ENCODE measurements around the gene ZNF71. TPM values are rescaled to one million over a fixed set of nuclear protein-coding genes. Genes with fewer than 3 reads are reported as not detected.

Gene ZNF71
- total RNA-seq, 6 donors from 2014 or later: 4.0 to 11.5 (median 7.4) TPM

DNA sequence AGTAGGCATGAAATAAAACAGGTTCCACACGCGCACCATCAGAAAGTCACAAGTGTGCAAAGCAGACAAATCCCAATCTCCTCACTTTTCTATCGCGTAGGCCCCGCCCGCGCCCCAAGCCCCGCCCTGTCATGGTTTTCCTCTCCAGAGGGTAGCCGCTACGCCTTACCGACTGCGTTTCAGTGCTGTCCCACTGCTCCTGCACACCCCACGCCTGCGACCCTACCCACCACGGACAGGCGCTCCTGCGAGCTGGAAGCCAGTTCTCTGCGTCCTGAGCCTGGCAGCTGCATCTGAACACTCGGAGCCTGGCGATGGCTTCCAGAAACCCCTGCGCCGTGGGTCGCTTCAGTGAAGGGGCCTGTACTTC lies 28.2 kb upstream of the ZNF71 start:
- WGBS, 2 donors: 0 to 3% methylated on average over 18 to 23 of the region's 23 CpGs
- Histone ChIP-seq H3K27me3 (no peaks in the 10 kb centered on the region), H3K36me3 (peaks cover 9 to 31% (median 23%) of the 10 kb centered on the region in 4 donors), H3K4me1 (peaks cover 5 to 14% (median 7%) of the 10 kb centered on the region in 4 donors), H3K9me3 (peaks cover 53 to 88% (median 82%) of the 10 kb centered on the region in 4 donors), H3K4me3 (peak overlapping the region; percentile 72 to 97 (median 78)), H3K27ac (peak overlapping the region; percentile 67 to 93 (median 83))
- ATAC-seq (ENCODE audit: low FRiP score in 2 of 2) (peak; percentile 64 to 73), DNase-seq (peak; percentile 45 to 92)
- TF ChIP-seq POLR2AphosphoS5 (IDR thresholded peaks at IDR 0.05) (no peak), POLR2A (IDR thresholded peaks at IDR 0.05) (no peak), EP300 (IDR thresholded peaks at IDR 0.05) (no peak)
- TF ChIP-seq, protein P1, sequence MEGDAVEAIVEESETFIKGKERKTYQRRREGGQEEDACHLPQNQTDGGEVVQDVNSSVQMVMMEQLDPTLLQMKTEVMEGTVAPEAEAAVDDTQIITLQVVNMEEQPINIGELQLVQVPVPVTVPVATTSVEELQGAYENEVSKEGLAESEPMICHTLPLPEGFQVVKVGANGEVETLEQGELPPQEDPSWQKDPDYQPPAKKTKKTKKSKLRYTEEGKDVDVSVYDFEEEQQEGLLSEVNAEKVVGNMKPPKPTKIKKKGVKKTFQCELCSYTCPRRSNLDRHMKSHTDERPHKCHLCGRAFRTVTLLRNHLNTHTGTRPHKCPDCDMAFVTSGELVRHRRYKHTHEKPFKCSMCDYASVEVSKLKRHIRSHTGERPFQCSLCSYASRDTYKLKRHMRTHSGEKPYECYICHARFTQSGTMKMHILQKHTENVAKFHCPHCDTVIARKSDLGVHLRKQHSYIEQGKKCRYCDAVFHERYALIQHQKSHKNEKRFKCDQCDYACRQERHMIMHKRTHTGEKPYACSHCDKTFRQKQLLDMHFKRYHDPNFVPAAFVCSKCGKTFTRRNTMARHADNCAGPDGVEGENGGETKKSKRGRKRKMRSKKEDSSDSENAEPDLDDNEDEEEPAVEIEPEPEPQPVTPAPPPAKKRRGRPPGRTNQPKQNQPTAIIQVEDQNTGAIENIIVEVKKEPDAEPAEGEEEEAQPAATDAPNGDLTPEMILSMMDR (IDR thresholded peaks at IDR 0.05): no peak

DNA sequence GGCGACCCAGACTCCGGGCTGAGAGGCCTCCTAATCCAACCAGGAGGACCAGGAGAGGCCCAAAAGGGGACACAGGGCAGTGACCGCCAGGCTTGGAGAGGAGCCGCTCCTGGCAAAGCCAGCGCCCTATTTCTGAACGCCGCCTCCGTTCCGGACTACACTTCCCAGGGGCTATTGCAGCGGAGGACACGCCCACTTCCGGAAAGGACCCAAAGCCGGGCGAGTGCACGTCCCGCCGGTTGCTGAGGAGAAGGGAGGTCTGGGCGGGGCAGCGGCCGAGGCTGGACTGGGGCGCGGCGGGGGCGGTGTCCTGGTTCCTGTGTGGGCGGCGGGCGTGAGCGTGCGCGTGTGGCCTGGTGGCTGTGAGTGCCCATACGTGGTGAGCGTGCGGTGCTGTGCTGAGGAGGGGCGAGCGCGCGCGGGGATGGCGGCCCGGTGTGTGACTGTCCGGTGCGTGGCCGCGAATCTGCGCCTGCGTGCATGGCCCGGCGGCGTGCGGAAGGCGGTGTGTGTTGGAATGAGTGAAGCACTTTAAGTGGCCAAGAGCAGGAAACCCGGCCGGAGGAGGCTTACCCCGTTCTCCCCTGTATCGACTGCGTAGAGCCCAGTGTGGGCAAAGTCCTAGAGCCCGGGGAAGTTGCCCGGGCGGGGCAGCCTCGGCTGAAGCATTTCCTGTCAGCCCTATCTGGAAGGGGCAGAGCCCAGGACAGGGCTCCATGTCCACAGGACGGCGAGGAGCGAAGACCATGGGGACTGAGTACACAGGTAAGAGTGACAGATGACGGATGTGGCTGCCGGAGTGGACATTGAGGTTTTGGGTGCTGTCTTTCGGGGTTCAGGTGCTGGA lies 27.6 kb upstream of the ZNF71 start, which contains the start of gene ZNF470:
Gene ZNF470, plus strand, starts transcription at position 195 of the 847 bp plus-strand sequence. CDS start 2,844 bp downstream, outside the sequence.
- Histone ChIP-seq H3K9me3 (peaks cover 50 to 88% (median 81%) of the 10 kb centered on the region in 4 donors), H3K27ac (peak within 1 kb of the TSS; percentile 67 to 93 (median 83)), H3K36me3 (peaks cover 9 to 32% (median 23%) of the 10 kb centered on the region in 4 donors), H3K4me3 (peak within 1 kb of the TSS; percentile 72 to 97 (median 78)), H3K27me3 (no peaks in the 10 kb centered on the region), H3K4me1 (peaks cover 5 to 14% (median 7%) of the 10 kb centered on the region in 4 donors)
- 7 to 8% methylated on average over 24 to 42 of the region's 66 CpGs for WGBS, 2 donors
- peak; percentile 98 to 100 for ATAC-seq (ENCODE audit: low FRiP score in 2 of 2)
- TF ChIP-seq POLR2AphosphoS5 (IDR thresholded peaks at IDR 0.05) (peak; percentile 65 to 66), EP300 (IDR thresholded peaks at IDR 0.05) (no peak), POLR2A (IDR thresholded peaks at IDR 0.05) (peak in 2 of 4 donors; percentile 23 to 72)
- DNase-seq: peak; percentile 96 to 97

DNA sequence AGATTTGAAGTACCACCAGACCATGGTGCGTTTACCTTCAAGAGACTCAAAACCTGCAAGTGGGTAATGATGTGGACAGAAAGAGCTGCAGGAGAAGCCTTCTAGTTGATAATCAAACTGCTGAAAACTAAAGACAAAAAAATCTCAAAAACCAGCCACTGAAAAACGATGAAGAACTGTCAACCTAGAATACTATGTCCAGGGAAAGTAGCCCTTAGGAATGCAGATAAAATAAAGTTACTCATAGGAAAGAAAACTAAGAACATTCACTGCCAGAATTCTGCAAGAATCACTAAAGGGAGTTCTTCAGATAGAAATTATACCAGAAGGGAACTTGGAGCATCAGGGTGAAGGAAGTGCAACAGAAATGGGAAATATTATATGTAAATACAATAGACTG lies 22.5 kb upstream of the ZNF71 start:
- DNase-seq (no peak), ATAC-seq (ENCODE audit: low FRiP score in 2 of 2) (no peak)
- peaks cover 5 to 8% (median 6%) of the 10 kb centered on the region in 4 donors for H3K4me1 ChIP-seq
- no peak overlapping the region for H3K27ac ChIP-seq
- peaks cover 15 to 76% (median 49%) of the 10 kb centered on the region in 4 donors for H3K36me3 ChIP-seq
- 48 to 49% methylated on average over 2 of the region's 2 CpGs for WGBS, 2 donors
- TF ChIP-seq EP300 (IDR thresholded peaks at IDR 0.05): no peak
- no peak for TF ChIP-seq POLR2A (IDR thresholded peaks at IDR 0.05)
- TF ChIP-seq, protein P1 (IDR thresholded peaks at IDR 0.05): no peak
- no peak for TF ChIP-seq POLR2AphosphoS5 (IDR thresholded peaks at IDR 0.05)
- no peak overlapping the region for H3K4me3 ChIP-seq
- peaks cover 66 to 98% (median 93%) of the 10 kb centered on the region in 4 donors for H3K9me3 ChIP-seq
- H3K27me3 ChIP-seq: no peaks in the 10 kb centered on the region

DNA sequence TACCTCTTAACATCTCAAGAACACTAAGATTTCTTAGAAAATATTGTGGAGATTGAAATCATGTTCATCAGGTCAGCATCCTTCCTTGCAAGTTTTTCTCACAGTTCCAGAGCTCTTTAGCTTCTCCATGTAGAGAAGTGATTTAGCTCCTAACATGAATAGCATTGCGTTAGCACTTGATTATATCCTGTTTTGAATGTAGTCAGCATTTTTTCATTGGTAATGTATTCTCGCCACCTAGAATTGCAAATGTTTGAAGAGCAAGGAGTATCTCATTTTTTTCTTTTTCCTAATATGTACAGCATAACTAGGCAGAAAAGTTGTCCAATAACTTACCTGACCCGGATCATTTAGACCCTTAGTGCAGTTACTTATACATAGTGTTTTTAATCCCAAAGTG lies 21.2 kb upstream of the ZNF71 start:
- ATAC-seq (ENCODE audit: low FRiP score in 2 of 2) (no peak), DNase-seq (no peak)
- Histone ChIP-seq H3K4me1 (no peaks in the 10 kb centered on the region), H3K9me3 (peaks cover 80 to 100% (median 97%) of the 10 kb centered on the region in 4 donors), H3K27ac (no peak overlapping the region), H3K27me3 (no peaks in the 10 kb centered on the region), H3K4me3 (no peak overlapping the region), H3K36me3 (peaks cover 15 to 76% (median 48%) of the 10 kb centered on the region in 4 donors)
- 96 to 97% methylated on average over 3 of the region's 3 CpGs for WGBS, 2 donors
- TF ChIP-seq POLR2AphosphoS5 (IDR thresholded peaks at IDR 0.05) (no peak), EP300 (IDR thresholded peaks at IDR 0.05) (no peak), POLR2A (IDR thresholded peaks at IDR 0.05) (no peak)
- TF ChIP-seq, protein P1 (IDR thresholded peaks at IDR 0.05): no peak

Data from upper lobe of left lung (tissue), 6 donors.